ENCODE results near the gene GRID2. TPM values are rescaled to one million over a fixed set of nuclear protein-coding genes. Genes with fewer than 3 reads are reported as not detected.

The GRID2 gene
- total RNA-seq, 3 donors from 2014 or later: under 0.01 TPM

GRCh38 chr4:93451954-93452353 lies 1148.2 kb downstream of the GRID2 start:
- Histone ChIP-seq H3K27ac (no peak overlapping the region), H3K36me3 (peaks cover 3% of the 10 kb centered on the region), H3K27me3 (no peaks in the 10 kb centered on the region), H3K4me1 (no peaks in the 10 kb centered on the region), H3K9me3 (no peaks in the 10 kb centered on the region), H3K4me3 (no peak overlapping the region)
- no peak for TF ChIP-seq CTCF (IDR thresholded peaks at IDR 0.05)
- TF ChIP-seq POLR2AphosphoS5 (IDR thresholded peaks at IDR 0.05): no peak
- no peak for TF ChIP-seq POLR2A (IDR thresholded peaks at IDR 0.05)
- no peak for DNase-seq (ENCODE audit: low spot score in 2 of 2)
- intact Hi-C loops (cut with DNase I; ENCODE audit: low total_unique reads): no loop called here

- intact Hi-C loops (cut with DNase I; ENCODE audit: low total_unique reads): no loop called here
Observed at GRCh38 chr4:93461541-93461940, 1157.8 kb downstream of the GRID2 start.

GRCh38 chr4:93466446-93466845 lies 1162.7 kb downstream of the GRID2 start:
- Histone ChIP-seq H3K36me3 (peaks cover 5% of the 10 kb centered on the region), H3K4me1 (no peaks in the 10 kb centered on the region), H3K9me3 (no peaks in the 10 kb centered on the region), H3K27me3 (no peaks in the 10 kb centered on the region), H3K27ac (no peak overlapping the region), H3K4me3 (no peak overlapping the region)
- intact Hi-C loops (cut with DNase I; ENCODE audit: low total_unique reads): no loop called here
- no peak for TF ChIP-seq POLR2AphosphoS5 (IDR thresholded peaks at IDR 0.05)
- no peak for TF ChIP-seq POLR2A (IDR thresholded peaks at IDR 0.05)
- no peak for TF ChIP-seq CTCF (IDR thresholded peaks at IDR 0.05)
- DNase-seq (ENCODE audit: low spot score in 2 of 2): no peak

More at GRCh38 chr4:93461541-93461940, 1157.8 kb downstream of the GRID2 start:
- no peaks in the 10 kb centered on the region for H3K36me3 ChIP-seq
- TF ChIP-seq POLR2A (IDR thresholded peaks at IDR 0.05) (no peak), CTCF (IDR thresholded peaks at IDR 0.05) (no peak), POLR2AphosphoS5 (IDR thresholded peaks at IDR 0.05) (no peak)
- no peaks in the 10 kb centered on the region for H3K27me3 ChIP-seq
- DNase-seq (ENCODE audit: low spot score in 2 of 2): no peak
- no peak overlapping the region for H3K27ac ChIP-seq
- H3K4me3 ChIP-seq: no peak overlapping the region
- H3K4me1 ChIP-seq: no peaks in the 10 kb centered on the region
- H3K9me3 ChIP-seq: no peaks in the 10 kb centered on the region

GRCh38 chr4:93467484-93468155 lies 1163.9 kb downstream of the GRID2 start:
- H3K4me1 ChIP-seq: no peaks in the 10 kb centered on the region
- H3K36me3 ChIP-seq: peaks cover 5% of the 10 kb centered on the region
- TF ChIP-seq POLR2A (IDR thresholded peaks at IDR 0.05) (no peak), POLR2AphosphoS5 (IDR thresholded peaks at IDR 0.05) (no peak), CTCF (IDR thresholded peaks at IDR 0.05) (no peak)
- H3K27me3 ChIP-seq: no peaks in the 10 kb centered on the region
- intact Hi-C loops (cut with DNase I; ENCODE audit: low total_unique reads): no loop called here
- no peak for DNase-seq (ENCODE audit: low spot score in 2 of 2)
- no peak overlapping the region for H3K27ac ChIP-seq
- H3K4me3 ChIP-seq: no peak overlapping the region
- H3K9me3 ChIP-seq: no peaks in the 10 kb centered on the region

GRCh38 chr4:93469560-93469959 lies 1165.8 kb downstream of the GRID2 start:
- Histone ChIP-seq H3K36me3 (peaks cover 5% of the 10 kb centered on the region), H3K27me3 (no peaks in the 10 kb centered on the region), H3K4me1 (no peaks in the 10 kb centered on the region), H3K9me3 (no peaks in the 10 kb centered on the region), H3K4me3 (no peak overlapping the region), H3K27ac (no peak overlapping the region)
- intact Hi-C loops (cut with DNase I; ENCODE audit: low total_unique reads): no loop called here
- no peak for TF ChIP-seq POLR2AphosphoS5 (IDR thresholded peaks at IDR 0.05)
- no peak for TF ChIP-seq POLR2A (IDR thresholded peaks at IDR 0.05)
- no peak for TF ChIP-seq CTCF (IDR thresholded peaks at IDR 0.05)
- no peak for DNase-seq (ENCODE audit: low spot score in 2 of 2)

Measured in breast epithelium (tissue), 4 donors.